Naive thymus-derived CD4-positive, alpha-beta T cell (primary cell): ENCODE measurements around the gene GIPC2. TPM values are rescaled to one million over a fixed set of nuclear protein-coding genes. Genes with fewer than 3 reads are reported as not detected.

Experiments used
- ATAC-seq: fragments of 150-1000 bp; cut with Tn5 transposase; 2 replicates; pipeline ENCODE4 v1.10.0; 2021; ENCODE audit warnings: mild to moderate bottlenecking, moderate library complexity
- CTCF ChIA-PET: fragments of 350-600 bp; sonication (Branson Sonifier 250); formaldehyde crosslinking; loops from one replicate; lab custom pipeline; 2021; ENCODE audit warnings: antibody characterized with exemption; lab: Charles Lee
- POLR2A ChIA-PET: fragments of 350-600 bp; sonication (Branson Sonifier 250); formaldehyde crosslinking; loops from one replicate; lab custom pipeline; 2021; ENCODE audit warnings: antibody characterized with exemption, inconsistent platforms; lab: Charles Lee
- DNase-seq, 9 donors: peaks; one replicate each; pipeline versions ENCODE4 v3.0.0 to v3.0.0-alpha.2; 2020 to 2022; ENCODE audit warnings: mixed read lengths in 1 of 9
- H3K27ac ChIP-seq: one replicate; pipeline ENCODE4 v1.7.0; 2013; ENCODE audit warnings: mild to moderate bottlenecking, low read depth, low read length, moderate library complexity
- H3K27me3 ChIP-seq, 2 donors: one replicate each; pipeline ENCODE4 v1.7.0; 2013; ENCODE audit warnings: low read length in 2 of 2, mild to moderate bottlenecking in 2 of 2, moderate library complexity in 2 of 2; ENCODE audit not compliant: control insufficient read depth in 2 of 2, insufficient read depth in 2 of 2
- H3K36me3 ChIP-seq, 3 experiments: 1 replicate in 2 of 3; 2 replicates in 1 of 3; pipeline ENCODE4 v1.7.0; 2013; ENCODE audit warnings: low read length in 3 of 3, mild to moderate bottlenecking in 3 of 3, moderate library complexity in 1 of 3; ENCODE audit not compliant: insufficient read depth in 3 of 3, control insufficient read depth in 2 of 3
- H3K4me1 ChIP-seq, 2 donors: one replicate each; pipeline ENCODE4 v1.7.0; 2013; ENCODE audit warnings: low read length in 2 of 2, mild to moderate bottlenecking in 2 of 2, moderate library complexity in 1 of 2; ENCODE audit not compliant: control insufficient read depth in 2 of 2, insufficient read depth in 2 of 2
- H3K4me3 ChIP-seq: 2 replicates; pipeline ENCODE4 v1.7.0; 2013; ENCODE audit warnings: mild to moderate bottlenecking, low read length
- H3K9me3 ChIP-seq, 3 experiments: 1 replicate in 2 of 3; 2 replicates in 1 of 3; pipeline ENCODE4 v1.7.0; 2013; ENCODE audit warnings: low read length in 3 of 3; ENCODE audit not compliant: control insufficient read depth in 2 of 3
- H3K27ac Mint-ChIP-seq, 9 donors: one replicate each; pipeline ENCODE4 v1.8.0; 2020 to 2022; ENCODE audit warnings: mixed read lengths in 9 of 9, mild to moderate bottlenecking in 8 of 9, moderate library complexity in 5 of 9, inconsistent platforms in 2 of 9
- H3K27me3 Mint-ChIP-seq, 5 donors: one replicate each; pipeline ENCODE4 v1.8.0; 2021 to 2022; ENCODE audit warnings: mixed read lengths in 5 of 5, mild to moderate bottlenecking in 1 of 5
- H3K36me3 Mint-ChIP-seq, 5 donors: one replicate each; pipeline ENCODE4 v1.8.0; 2020 to 2022; ENCODE audit warnings: mixed read lengths in 5 of 5, mild to moderate bottlenecking in 3 of 5, inconsistent platforms in 1 of 5
- H3K4me1 Mint-ChIP-seq, 7 donors: one replicate each; pipeline ENCODE4 v1.8.0; 2020 to 2022; ENCODE audit warnings: mixed read lengths in 7 of 7, mild to moderate bottlenecking in 3 of 7, inconsistent platforms in 1 of 7
- H3K4me3 Mint-ChIP-seq, 10 donors: one replicate each; pipeline ENCODE4 v1.8.0; 2020 to 2022; ENCODE audit warnings: mild to moderate bottlenecking in 10 of 10, mixed read lengths in 10 of 10, moderate library complexity in 6 of 10, inconsistent platforms in 2 of 10
- H3K9me3 Mint-ChIP-seq, 11 donors: one replicate each; pipeline ENCODE4 v1.8.0; 2020 to 2022; ENCODE audit warnings: mixed read lengths in 11 of 11, mild to moderate bottlenecking in 4 of 11, inconsistent platforms in 1 of 11, moderate library complexity in 1 of 11
- intact Hi-C, 2 donors: fragments of 100-400 bp; cut with micrococcal nuclease; formaldehyde crosslinking; loops; one replicate each; pipeline ENCODE4 v1.15.1; 2023
- polyA plus RNA-seq, 2 donors: library from polyadenylated mRNA; unstranded; fragments of 300-500 nt; fragmentation: Illumina TruSeq; gene quantifications; one replicate each; pipeline ENCODE4 v1.2.3, GENCODE V29; 2021
- total RNA-seq, 6 experiments: library from RNA in 5 of 6; stranded (reverse) in 5 of 6; gene quantifications; 1 replicate in 5 of 6; 2 replicates in 1 of 6; pipeline ENCODE4 v1.2.3 and lab custom pipeline; 2021 to 2026

Gene GIPC2
- total and polyA plus RNA-seq, 7 experiments from 2014 or later = 0.05 to 0.60 (median 0.44) TPM; not detected in 3

GRCh38 chr1:78086697-78087096 lies 40.9 kb downstream of the GIPC2 start:
- Histone ChIP-seq H3K4me1 (no peaks in the 10 kb centered on the region), H3K4me3 (no peak overlapping the region), H3K27ac (no peak overlapping the region), H3K36me3 (no peaks in the 10 kb centered on the region), H3K27me3 (peaks cover 0 to 3% of the 10 kb centered on the region in 2 donors), H3K9me3 (peaks cover 0 to 10% (median 0%) of the 10 kb centered on the region in 3 experiments)
- H3K9me3 Mint-ChIP-seq = peaks cover 5 to 33% (median 23%) of the 10 kb centered on the region in 11 donors
- intact Hi-C loops = no loop called here
- H3K27ac Mint-ChIP-seq = no peak overlapping the region
- no peak for ATAC-seq
- ChIA-PET POLR2A (no interaction called here), CTCF (no interaction called here)
- no peaks in the 10 kb centered on the region for H3K4me1 Mint-ChIP-seq
- no peak for DNase-seq
- no peak overlapping the region for H3K4me3 Mint-ChIP-seq
- H3K36me3 Mint-ChIP-seq = peaks cover 6 to 11% (median 7%) of the 10 kb centered on the region in 5 donors
- peaks cover 4 to 17% (median 7%) of the 10 kb centered on the region in 5 donors for H3K27me3 Mint-ChIP-seq

- H3K4me1 Mint-ChIP-seq = no peaks in the 10 kb centered on the region
- ChIA-PET CTCF (no interaction called here), POLR2A (no interaction called here)
- no peak overlapping the region for H3K4me3 Mint-ChIP-seq
- peaks cover 6 to 11% (median 7%) of the 10 kb centered on the region in 5 donors for H3K36me3 Mint-ChIP-seq
- DNase-seq = no peak
- no peak for ATAC-seq
- peaks cover 4 to 17% (median 12%) of the 10 kb centered on the region in 5 donors for H3K27me3 Mint-ChIP-seq
- Histone ChIP-seq H3K9me3 (peaks cover 0 to 10% (median 0%) of the 10 kb centered on the region in 3 experiments), H3K27ac (no peak overlapping the region), H3K4me1 (no peaks in the 10 kb centered on the region), H3K4me3 (no peak overlapping the region), H3K36me3 (no peaks in the 10 kb centered on the region), H3K27me3 (peaks cover 0 to 3% of the 10 kb centered on the region in 2 donors)
- H3K27ac Mint-ChIP-seq = no peak overlapping the region
- H3K9me3 Mint-ChIP-seq = peaks cover 5 to 33% (median 23%) of the 10 kb centered on the region in 11 donors
- intact Hi-C loops = no loop called here
Observed at GRCh38 chr1:78088015-78088414, 42.2 kb downstream of the GIPC2 start.

GRCh38 chr1:78088486-78088885 lies 42.7 kb downstream of the GIPC2 start:
- H3K4me1 Mint-ChIP-seq = no peaks in the 10 kb centered on the region
- peaks cover 0 to 10% (median 0%) of the 10 kb centered on the region in 3 experiments for H3K9me3 ChIP-seq
- peaks cover 0 to 3% of the 10 kb centered on the region in 2 donors for H3K27me3 ChIP-seq
- ATAC-seq (no peak), DNase-seq (no peak)
- H3K4me3 Mint-ChIP-seq = no peak overlapping the region
- intact Hi-C loops = no loop called here
- peaks cover 5 to 33% (median 23%) of the 10 kb centered on the region in 11 donors for H3K9me3 Mint-ChIP-seq
- H3K36me3 Mint-ChIP-seq = peaks cover 6 to 11% (median 7%) of the 10 kb centered on the region in 5 donors
- no peak overlapping the region for H3K27ac Mint-ChIP-seq
- H3K27me3 Mint-ChIP-seq = peaks cover 4 to 17% (median 12%) of the 10 kb centered on the region in 5 donors
- H3K27ac ChIP-seq = no peak overlapping the region
- POLR2A ChIA-PET = no interaction called here
- H3K4me3 ChIP-seq = no peak overlapping the region
- CTCF ChIA-PET = no interaction called here
- no peaks in the 10 kb centered on the region for H3K4me1 ChIP-seq
- H3K36me3 ChIP-seq = no peaks in the 10 kb centered on the region

- Mint-ChIP-seq H3K4me1 (no peaks in the 10 kb centered on the region), H3K9me3 (peaks cover 5 to 33% (median 23%) of the 10 kb centered on the region in 11 donors), H3K27ac (no peak overlapping the region), H3K36me3 (peaks cover 6 to 11% (median 7%) of the 10 kb centered on the region in 5 donors), H3K4me3 (no peak overlapping the region), H3K27me3 (peaks cover 4 to 17% (median 12%) of the 10 kb centered on the region in 5 donors)
- H3K27ac ChIP-seq = no peak overlapping the region
- peaks cover 0 to 3% of the 10 kb centered on the region in 2 donors for H3K27me3 ChIP-seq
- H3K4me3 ChIP-seq = no peak overlapping the region
- H3K36me3 ChIP-seq = no peaks in the 10 kb centered on the region
- ChIA-PET CTCF (no interaction called here), POLR2A (no interaction called here)
- no peaks in the 10 kb centered on the region for H3K4me1 ChIP-seq
- DNase-seq = no peak
- H3K9me3 ChIP-seq = peaks cover 0 to 10% (median 0%) of the 10 kb centered on the region in 3 experiments
- ATAC-seq = no peak
- intact Hi-C loops = no loop called here
Observed at GRCh38 chr1:78089010-78089409, 43.2 kb downstream of the GIPC2 start.

GRCh38 chr1:78090472-78091133 lies 44.8 kb downstream of the GIPC2 start:
- ChIA-PET POLR2A (no interaction called here), CTCF (no interaction called here)
- Mint-ChIP-seq H3K36me3 (peaks cover 6 to 11% (median 7%) of the 10 kb centered on the region in 5 donors), H3K4me1 (no peaks in the 10 kb centered on the region), H3K4me3 (no peak overlapping the region), H3K27me3 (peaks cover 4 to 13% (median 11%) of the 10 kb centered on the region in 5 donors), H3K9me3 (peaks cover 4 to 22% (median 13%) of the 10 kb centered on the region in 11 donors), H3K27ac (no peak overlapping the region)
- H3K36me3 ChIP-seq = no peaks in the 10 kb centered on the region
- intact Hi-C loops = no loop called here
- H3K27ac ChIP-seq = no peak overlapping the region
- no peak for ATAC-seq
- peaks cover 0 to 10% (median 0%) of the 10 kb centered on the region in 3 experiments for H3K9me3 ChIP-seq
- no peak for DNase-seq
- peaks cover 0 to 3% of the 10 kb centered on the region in 2 donors for H3K27me3 ChIP-seq
- no peaks in the 10 kb centered on the region for H3K4me1 ChIP-seq
- H3K4me3 ChIP-seq = no peak overlapping the region

GRCh38 chr1:78091215-78091813 lies 45.5 kb downstream of the GIPC2 start:
- H3K27me3 Mint-ChIP-seq = peaks cover under 1 to 13% (median 5%) of the 10 kb centered on the region in 5 donors
- DNase-seq (no peak), ATAC-seq (no peak)
- H3K36me3 Mint-ChIP-seq = peaks cover 0 to 6% (median 6%) of the 10 kb centered on the region in 5 donors
- no peak overlapping the region for H3K27ac Mint-ChIP-seq
- no peak overlapping the region for H3K27ac ChIP-seq
- H3K4me1 ChIP-seq = no peaks in the 10 kb centered on the region
- ChIA-PET CTCF (no interaction called here), POLR2A (no interaction called here)
- no peak overlapping the region for H3K4me3 ChIP-seq
- no peaks in the 10 kb centered on the region for H3K4me1 Mint-ChIP-seq
- intact Hi-C loops = no loop called here
- no peaks in the 10 kb centered on the region for H3K36me3 ChIP-seq
- H3K9me3 Mint-ChIP-seq = peaks cover 0 to 15% (median 7%) of the 10 kb centered on the region in 11 donors
- peaks cover 0 to 3% of the 10 kb centered on the region in 2 donors for H3K27me3 ChIP-seq
- no peak overlapping the region for H3K4me3 Mint-ChIP-seq
- H3K9me3 ChIP-seq = peaks cover 0 to 9% (median 0%) of the 10 kb centered on the region in 3 experiments
